Measurements from ENCODE around the gene PNPLA8.
"Not testable (repeated sequence)": the region's sequence is repeated elsewhere in the genome, so short reads cannot be mapped to it uniquely, and the experiment has no call there.

PNPLA8 gene

GRCh38 chr7:108515013-108515412, 10.9 kb downstream of the PNPLA8 start:
- DNase-seq (ENCODE audit: low spot score), result no peak
- in situ Hi-C loops (cut with MboI; ENCODE audit: low pct_unique_long_range_greater_than_20kb, low sequenced_read_pairs, unreplicated experiment), result no loop called here
- TF ChIP-seq, protein P1, sequence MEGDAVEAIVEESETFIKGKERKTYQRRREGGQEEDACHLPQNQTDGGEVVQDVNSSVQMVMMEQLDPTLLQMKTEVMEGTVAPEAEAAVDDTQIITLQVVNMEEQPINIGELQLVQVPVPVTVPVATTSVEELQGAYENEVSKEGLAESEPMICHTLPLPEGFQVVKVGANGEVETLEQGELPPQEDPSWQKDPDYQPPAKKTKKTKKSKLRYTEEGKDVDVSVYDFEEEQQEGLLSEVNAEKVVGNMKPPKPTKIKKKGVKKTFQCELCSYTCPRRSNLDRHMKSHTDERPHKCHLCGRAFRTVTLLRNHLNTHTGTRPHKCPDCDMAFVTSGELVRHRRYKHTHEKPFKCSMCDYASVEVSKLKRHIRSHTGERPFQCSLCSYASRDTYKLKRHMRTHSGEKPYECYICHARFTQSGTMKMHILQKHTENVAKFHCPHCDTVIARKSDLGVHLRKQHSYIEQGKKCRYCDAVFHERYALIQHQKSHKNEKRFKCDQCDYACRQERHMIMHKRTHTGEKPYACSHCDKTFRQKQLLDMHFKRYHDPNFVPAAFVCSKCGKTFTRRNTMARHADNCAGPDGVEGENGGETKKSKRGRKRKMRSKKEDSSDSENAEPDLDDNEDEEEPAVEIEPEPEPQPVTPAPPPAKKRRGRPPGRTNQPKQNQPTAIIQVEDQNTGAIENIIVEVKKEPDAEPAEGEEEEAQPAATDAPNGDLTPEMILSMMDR (IDR thresholded peaks at IDR 0.05; ENCODE audit: extremely low read depth, insufficient read depth, missing control alignments), result no peak

GRCh38 chr7:108511939-108512338, 14.0 kb downstream of the PNPLA8 start:
- TF ChIP-seq, protein P1 (IDR thresholded peaks at IDR 0.05; ENCODE audit: extremely low read depth, insufficient read depth, missing control alignments), result no peak
- in situ Hi-C loops (cut with MboI; ENCODE audit: low pct_unique_long_range_greater_than_20kb, low sequenced_read_pairs, unreplicated experiment), result no loop called here
- no peak for DNase-seq (ENCODE audit: low spot score)

- in situ Hi-C loops (cut with MboI; ENCODE audit: low pct_unique_long_range_greater_than_20kb, low sequenced_read_pairs, unreplicated experiment); DNase-seq (ENCODE audit: low spot score): not testable (repeated sequence)
These were observed 21.4 kb downstream of the PNPLA8 start for GRCh38 chr7:108504576-108504975.

GRCh38 chr7:108503112-108504026, 22.6 kb downstream of the PNPLA8 start:
- DNase-seq (ENCODE audit: low spot score), result peak; percentile 20
- TF ChIP-seq, protein P1 (IDR thresholded peaks at IDR 0.05; ENCODE audit: extremely low read depth, insufficient read depth, missing control alignments), result no peak
- in situ Hi-C loops (cut with MboI; ENCODE audit: low pct_unique_long_range_greater_than_20kb, low sequenced_read_pairs, unreplicated experiment), result no loop called here

DNA sequence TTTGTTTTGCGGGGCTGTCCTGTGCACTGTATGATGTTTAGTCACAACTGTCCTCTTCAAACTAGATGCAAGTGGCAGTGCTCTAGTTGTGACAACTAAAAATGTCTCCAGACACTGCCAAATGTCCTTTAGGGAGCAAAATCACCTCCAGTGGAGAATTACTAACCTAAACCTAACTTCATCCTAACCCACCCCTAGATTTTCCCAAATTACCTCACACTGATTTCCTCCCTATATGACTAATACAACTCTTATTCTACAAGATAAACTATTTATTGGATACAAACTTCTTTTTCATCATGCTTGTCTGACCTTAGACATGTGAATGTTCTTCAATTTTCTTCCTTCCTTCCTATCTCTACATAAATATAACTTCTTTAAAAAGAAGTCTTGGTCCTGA, 26.4 kb downstream of the PNPLA8 start:
- TF ChIP-seq, protein P1 (IDR thresholded peaks at IDR 0.05; ENCODE audit: extremely low read depth, insufficient read depth, missing control alignments), result no peak

GRCh38 chr7:108498481-108498880, 27.5 kb downstream of the PNPLA8 start:
- TF ChIP-seq, protein P1 (IDR thresholded peaks at IDR 0.05; ENCODE audit: extremely low read depth, insufficient read depth, missing control alignments), result no peak
- in situ Hi-C loops (cut with MboI; ENCODE audit: low pct_unique_long_range_greater_than_20kb, low sequenced_read_pairs, unreplicated experiment), result no loop called here
- no peak for DNase-seq (ENCODE audit: low spot score)

More for the DNA sequence above, 26.4 kb downstream of the PNPLA8 start:
- in situ Hi-C loops (cut with MboI; ENCODE audit: low pct_unique_long_range_greater_than_20kb, low sequenced_read_pairs, unreplicated experiment), result no loop called here
- no peak for DNase-seq (ENCODE audit: low spot score)

- TF ChIP-seq, protein P1 (IDR thresholded peaks at IDR 0.05; ENCODE audit: extremely low read depth, insufficient read depth, missing control alignments), result peak; percentile 81
- in situ Hi-C loops (cut with MboI; ENCODE audit: low pct_unique_long_range_greater_than_20kb, low sequenced_read_pairs, unreplicated experiment), result no loop called here
These were observed 28.7 kb downstream of the PNPLA8 start for GRCh38 chr7:108497082-108497725.

More at GRCh38 chr7:108497082-108497725, 28.7 kb downstream of the PNPLA8 start:
- DNase-seq (ENCODE audit: low spot score), result peak; percentile 56

Data from GM13977 (cell line).